HG03460 (cell line): Measurements from ENCODE around the gene FGF13.

ENCODE experiments used
- ATAC-seq: cut with Tn5 transposase; IDR thresholded peaks from one replicate; pipeline ENCODE4 v1.9.1; 2021; ENCODE audit not compliant: unreplicated experiment

FGF13 gene

DNA sequence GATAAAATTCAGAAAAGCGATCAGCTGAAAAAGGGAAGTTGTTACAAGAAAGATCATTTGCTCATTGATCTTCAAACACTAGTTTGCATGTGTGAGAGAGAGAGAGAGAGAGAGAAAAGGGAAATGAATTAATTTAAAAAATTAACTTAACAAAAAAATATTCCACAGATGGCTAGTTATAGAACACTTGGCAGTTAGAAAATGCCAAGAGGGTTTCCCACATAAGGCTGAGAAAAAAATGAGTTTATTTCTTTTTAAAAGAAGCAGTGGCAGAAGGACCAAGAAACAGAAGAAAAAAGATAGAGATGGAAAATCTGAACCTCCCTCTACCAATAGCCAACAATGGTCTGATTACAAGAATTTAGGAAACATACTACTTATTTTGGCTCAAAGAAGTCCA lies 47.1 kb downstream of the FGF13 start:
- no peak for ATAC-seq

DNA sequence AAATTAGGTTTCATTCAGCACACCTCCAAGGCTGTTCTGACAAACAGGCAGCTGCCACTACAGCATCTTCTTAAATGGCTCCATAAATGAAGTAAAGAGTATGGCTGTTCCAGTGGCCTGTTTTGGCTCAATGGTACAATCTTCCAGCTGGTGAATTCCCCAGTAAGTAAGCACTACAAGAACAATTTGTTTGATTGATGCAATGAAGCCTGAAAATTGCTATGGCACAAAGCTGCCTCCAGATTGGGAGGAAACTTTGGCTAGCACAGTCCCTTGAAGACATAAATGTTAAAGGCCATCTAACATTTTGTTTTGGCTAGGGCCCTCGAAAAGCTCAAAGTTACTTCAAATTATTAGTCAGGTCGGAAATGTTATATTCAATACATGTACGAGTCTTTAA lies 47.5 kb downstream of the FGF13 start:
- no peak for ATAC-seq

DNA sequence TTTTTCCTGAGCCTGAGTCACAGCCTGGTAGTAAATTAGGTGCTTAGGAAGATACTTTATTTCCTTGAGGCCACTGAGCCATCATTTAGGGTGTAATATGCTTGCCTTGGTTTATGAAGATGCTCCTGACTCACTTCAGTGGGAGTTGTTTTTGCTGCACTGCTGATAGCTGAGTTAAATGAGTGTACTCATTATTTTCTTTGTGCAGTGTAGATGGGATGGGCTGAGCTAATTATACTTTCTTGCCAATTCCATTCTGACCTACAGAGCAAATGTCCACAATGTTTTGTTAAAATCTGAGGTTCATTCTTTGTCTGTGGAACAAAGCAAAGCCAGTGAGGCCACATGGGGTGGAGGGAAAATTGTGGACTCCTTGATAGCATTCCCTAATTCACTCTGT lies 60.0 kb downstream of the FGF13 start:
- ATAC-seq = no peak

DNA sequence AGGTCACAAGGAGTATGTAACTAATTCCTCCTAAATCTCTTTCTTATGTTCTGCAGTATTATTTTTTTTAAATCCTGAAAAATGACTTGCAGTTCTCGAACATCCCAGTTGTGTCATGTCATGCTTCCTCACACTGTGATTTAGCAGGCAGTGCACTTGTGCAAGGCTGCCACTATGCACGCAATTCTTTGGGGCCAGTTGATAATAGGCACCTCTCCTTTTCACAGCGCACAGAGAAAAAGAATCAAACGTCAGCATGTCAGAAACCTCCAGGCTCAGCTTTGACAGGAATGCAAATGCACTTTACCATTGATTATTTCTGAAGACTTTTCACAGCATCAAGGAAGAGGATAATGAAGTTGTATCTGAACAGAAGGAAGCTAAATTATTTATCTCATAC lies 62.9 kb downstream of the FGF13 start:
- ATAC-seq = no peak

DNA sequence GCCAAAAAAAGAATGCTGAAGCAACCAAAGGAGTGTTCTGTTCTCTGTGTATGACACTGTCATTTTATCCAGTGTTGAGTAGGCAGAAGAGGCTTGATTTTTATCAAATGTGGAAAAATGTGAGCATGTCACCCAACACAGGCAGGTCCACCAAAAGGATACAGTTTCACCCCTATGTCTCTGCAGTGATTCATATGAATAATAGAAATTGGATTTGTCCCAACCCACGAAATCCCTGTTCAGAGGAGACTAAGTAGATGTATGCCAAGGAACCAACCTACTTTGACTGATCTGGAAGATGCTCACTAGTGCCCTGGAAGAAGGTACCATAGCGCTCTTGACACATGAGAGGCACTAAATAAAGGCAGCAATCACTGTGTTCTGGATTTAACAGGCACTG lies 72.5 kb downstream of the FGF13 start:
- ATAC-seq = no peak
